GM23338 (cell line): ENCODE data around the gene ARID4B.

Experiments
- CREB1 ChIP-seq: fragments of 250-450 bp; sonication (Bioruptor Pico); IDR thresholded peaks from 2 replicates; pipeline ENCODE4 v1.5.0; 2020; ENCODE audit warnings: low read depth, mild to moderate bottlenecking, moderate library complexity
- EZH2 ChIP-seq: fragments of 200-600 bp; sonication (generic); IDR thresholded peaks from one replicate; pipeline ENCODE4 v1.8.0; 2017; ENCODE audit warnings: antibody characterized with exemption, mild to moderate bottlenecking, low read depth; ENCODE audit not compliant: unreplicated experiment
- EZH2phosphoT487 ChIP-seq: fragments of 200-600 bp; sonication (generic); IDR thresholded peaks from one replicate; pipeline ENCODE4 v1.8.1; 2018; ENCODE audit warnings: antibody characterized with exemption; ENCODE audit not compliant: unreplicated experiment
- JUNB ChIP-seq: IDR thresholded peaks from one replicate; pipeline ENCODE4 v1.6.1; 2016; ENCODE audit warnings: antibody characterized with exemption; ENCODE audit not compliant: unreplicated experiment
- POLR2AphosphoS5 ChIP-seq: IDR thresholded peaks from 2 replicates; pipeline ENCODE4 v1.6.1; 2016; ENCODE audit warnings: antibody characterized with exemption, low read depth
- ZNF114 ChIP-seq: fragments of 250-450 bp; sonication (Bioruptor Pico); IDR thresholded peaks from 2 replicates; pipeline ENCODE4 v1.5.0; 2020; ENCODE audit warnings: mild to moderate bottlenecking, moderate library complexity
- TF ChIP-seq, protein P1 (sequence below), 2 experiments: fragments of 200-600 bp in 1 of 2; sonication (generic) in 1 of 2; conservative IDR thresholded peaks; 2 replicates each; pipeline versions ENCODE4 v1.5.1 to v1.6.1; 2016 to 2017; ENCODE audit warnings: antibody characterized with exemption in 2 of 2, low read depth in 2 of 2, mild to moderate bottlenecking in 2 of 2, moderate library complexity in 1 of 2
- TF ChIP-seq, protein P2 (sequence below): IDR thresholded peaks from one replicate; pipeline ENCODE4 v1.6.1; 2018; ENCODE audit warnings: antibody characterized with exemption; ENCODE audit not compliant: unreplicated experiment

DNA sequence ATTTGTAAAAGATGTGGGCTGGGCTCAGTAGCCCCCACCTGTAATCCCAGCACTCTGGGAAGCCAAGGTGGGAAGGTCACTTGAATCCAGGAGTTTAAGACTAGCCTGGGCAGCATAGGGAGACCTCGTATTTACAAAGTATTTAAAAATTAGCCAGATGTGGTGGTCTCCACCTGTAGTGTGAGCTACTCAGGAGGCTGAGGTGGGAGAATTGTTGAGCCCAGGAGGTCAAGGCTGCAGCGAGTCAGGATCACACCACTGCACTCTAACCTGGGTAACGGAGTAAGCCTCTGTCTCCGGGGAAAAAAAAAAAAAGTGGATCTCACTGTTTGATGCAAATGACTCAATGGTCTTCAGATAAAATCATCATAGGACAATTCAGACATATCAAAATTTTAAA, 89.4 kb downstream of the ARID4B start:
- TF ChIP-seq, protein P1, sequence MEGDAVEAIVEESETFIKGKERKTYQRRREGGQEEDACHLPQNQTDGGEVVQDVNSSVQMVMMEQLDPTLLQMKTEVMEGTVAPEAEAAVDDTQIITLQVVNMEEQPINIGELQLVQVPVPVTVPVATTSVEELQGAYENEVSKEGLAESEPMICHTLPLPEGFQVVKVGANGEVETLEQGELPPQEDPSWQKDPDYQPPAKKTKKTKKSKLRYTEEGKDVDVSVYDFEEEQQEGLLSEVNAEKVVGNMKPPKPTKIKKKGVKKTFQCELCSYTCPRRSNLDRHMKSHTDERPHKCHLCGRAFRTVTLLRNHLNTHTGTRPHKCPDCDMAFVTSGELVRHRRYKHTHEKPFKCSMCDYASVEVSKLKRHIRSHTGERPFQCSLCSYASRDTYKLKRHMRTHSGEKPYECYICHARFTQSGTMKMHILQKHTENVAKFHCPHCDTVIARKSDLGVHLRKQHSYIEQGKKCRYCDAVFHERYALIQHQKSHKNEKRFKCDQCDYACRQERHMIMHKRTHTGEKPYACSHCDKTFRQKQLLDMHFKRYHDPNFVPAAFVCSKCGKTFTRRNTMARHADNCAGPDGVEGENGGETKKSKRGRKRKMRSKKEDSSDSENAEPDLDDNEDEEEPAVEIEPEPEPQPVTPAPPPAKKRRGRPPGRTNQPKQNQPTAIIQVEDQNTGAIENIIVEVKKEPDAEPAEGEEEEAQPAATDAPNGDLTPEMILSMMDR (conservative IDR thresholded peaks at IDR 0.05; ENCODE audit: low read depth in 2 of 2): no peak
- TF ChIP-seq POLR2AphosphoS5 (no peak), EZH2 (no peak), EZH2phosphoT487 (no peak), CREB1 (no peak), JUNB (no peak), ZNF114 (no peak)
- TF ChIP-seq, protein P2, sequence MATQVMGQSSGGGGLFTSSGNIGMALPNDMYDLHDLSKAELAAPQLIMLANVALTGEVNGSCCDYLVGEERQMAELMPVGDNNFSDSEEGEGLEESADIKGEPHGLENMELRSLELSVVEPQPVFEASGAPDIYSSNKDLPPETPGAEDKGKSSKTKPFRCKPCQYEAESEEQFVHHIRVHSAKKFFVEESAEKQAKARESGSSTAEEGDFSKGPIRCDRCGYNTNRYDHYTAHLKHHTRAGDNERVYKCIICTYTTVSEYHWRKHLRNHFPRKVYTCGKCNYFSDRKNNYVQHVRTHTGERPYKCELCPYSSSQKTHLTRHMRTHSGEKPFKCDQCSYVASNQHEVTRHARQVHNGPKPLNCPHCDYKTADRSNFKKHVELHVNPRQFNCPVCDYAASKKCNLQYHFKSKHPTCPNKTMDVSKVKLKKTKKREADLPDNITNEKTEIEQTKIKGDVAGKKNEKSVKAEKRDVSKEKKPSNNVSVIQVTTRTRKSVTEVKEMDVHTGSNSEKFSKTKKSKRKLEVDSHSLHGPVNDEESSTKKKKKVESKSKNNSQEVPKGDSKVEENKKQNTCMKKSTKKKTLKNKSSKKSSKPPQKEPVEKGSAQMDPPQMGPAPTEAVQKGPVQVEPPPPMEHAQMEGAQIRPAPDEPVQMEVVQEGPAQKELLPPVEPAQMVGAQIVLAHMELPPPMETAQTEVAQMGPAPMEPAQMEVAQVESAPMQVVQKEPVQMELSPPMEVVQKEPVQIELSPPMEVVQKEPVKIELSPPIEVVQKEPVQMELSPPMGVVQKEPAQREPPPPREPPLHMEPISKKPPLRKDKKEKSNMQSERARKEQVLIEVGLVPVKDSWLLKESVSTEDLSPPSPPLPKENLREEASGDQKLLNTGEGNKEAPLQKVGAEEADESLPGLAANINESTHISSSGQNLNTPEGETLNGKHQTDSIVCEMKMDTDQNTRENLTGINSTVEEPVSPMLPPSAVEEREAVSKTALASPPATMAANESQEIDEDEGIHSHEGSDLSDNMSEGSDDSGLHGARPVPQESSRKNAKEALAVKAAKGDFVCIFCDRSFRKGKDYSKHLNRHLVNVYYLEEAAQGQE: no peak
